GM19452 (cell line): ENCODE measurements around the gene CHAD.

Experiments used
- ATAC-seq: cut with Tn5 transposase; IDR thresholded peaks from one replicate; pipeline ENCODE4 v1.9.1; 2021; ENCODE audit not compliant: unreplicated experiment

Gene CHAD

GRCh38 chr17:50468304-50469207 is at the start of gene CHAD:
Gene CHAD (minus strand): TSS chr17:50468880. CDS start chr17:50468813, 67 bp downstream.
- ATAC-seq = no peak

DNA sequence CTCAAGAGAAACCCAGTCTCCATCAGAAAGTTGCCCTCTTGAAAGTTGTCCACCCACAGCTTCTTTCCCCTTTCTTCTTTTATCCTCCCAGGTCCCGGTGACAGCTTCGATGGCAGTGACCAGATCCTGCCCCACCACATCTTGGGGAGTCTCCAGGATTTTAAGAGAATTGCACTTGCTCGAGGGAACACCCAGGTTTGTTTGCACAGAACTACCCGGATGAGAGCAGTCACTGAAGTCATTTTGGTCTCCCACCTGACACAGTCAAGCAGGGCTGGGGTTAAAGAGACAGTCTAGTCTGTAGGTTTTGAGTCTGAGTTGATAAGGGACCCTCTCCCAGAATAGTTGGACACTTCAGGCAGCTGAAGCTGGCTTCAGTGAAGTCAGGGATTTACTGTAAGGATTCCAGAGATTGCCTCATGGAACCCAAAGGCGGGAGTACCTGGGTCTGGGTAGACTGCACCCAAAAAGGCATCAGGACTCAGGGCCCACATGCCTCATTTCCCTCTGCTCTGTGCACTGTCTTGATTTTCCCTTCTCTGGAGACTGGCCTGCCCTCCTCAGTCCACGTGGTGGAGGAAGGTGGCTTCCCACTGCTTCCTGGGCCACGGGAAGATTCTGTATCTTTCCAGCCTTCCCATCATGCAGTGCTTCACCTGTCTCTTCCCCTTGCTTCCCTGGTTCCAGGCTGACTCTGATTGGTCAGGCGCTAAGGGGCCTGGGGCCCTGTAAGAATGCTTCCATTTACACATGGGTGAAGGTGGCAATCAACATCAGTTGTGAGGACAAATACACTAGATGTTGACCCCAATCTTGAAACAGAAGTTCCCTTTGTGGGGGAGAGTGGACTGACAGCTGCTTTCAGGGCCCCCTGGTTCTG is 49.1 kb upstream of the CHAD start:
- no peak for ATAC-seq

DNA sequence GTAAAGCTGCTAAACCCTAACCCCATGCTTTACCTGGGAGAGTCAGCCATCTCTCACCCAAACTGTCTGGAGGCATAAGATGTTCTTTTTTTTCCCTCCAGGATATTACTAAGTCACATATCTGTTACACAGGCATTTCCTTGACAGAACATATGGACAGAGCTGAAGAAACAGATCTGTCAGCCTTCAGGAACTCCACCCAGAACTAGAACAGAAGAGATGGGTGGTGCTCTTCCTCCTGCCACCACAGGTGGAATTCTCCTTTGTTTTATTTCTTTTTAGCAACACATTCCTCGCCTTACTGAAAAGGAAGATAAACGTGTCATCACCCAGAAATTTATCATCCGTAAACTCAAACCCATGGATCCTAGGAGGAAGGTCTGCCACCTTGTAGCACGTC is 48.3 kb upstream of the CHAD start:
- ATAC-seq = no peak

- no peak for ATAC-seq
Observed at GRCh38 chr17:50514936-50515702, 46.4 kb upstream of the CHAD start.

GRCh38 chr17:50514388-50514787 is 45.7 kb upstream of the CHAD start:
- ATAC-seq = no peak

GRCh38 chr17:50513495-50513894 is 44.8 kb upstream of the CHAD start:
- no peak for ATAC-seq

DNA sequence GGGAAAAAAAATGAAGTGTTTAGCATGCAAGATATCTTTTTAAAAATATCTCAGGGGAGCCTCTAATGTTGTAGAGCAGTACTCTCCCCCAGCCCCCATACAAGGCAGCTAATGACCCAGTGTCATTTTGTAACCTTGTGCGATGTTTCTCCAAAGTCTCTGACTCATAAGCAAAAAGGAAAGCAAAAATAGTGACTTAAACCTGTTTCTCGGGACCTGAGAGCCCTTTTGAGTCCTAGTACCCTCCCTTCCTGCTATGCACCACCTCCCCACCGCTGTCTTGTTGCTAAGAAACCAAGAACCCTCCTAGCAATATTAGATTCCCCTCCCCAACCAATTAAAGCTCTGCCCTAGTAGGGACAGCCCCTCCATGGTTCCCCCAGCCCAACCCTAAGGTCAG is 42.4 kb upstream of the CHAD start:
- ATAC-seq = peak; percentile 87

GRCh38 chr17:50508573-50509460 is 40.1 kb upstream of the CHAD start:
- no peak for ATAC-seq

GRCh38 chr17:50507871-50508572 is 39.3 kb upstream of the CHAD start, which contains the start of gene MYCBPAP:
Gene MYCBPAP (plus strand): TSS chr17:50508439. CDS start chr17:50508675, 236 bp downstream.
- ATAC-seq = peak; percentile 38

DNA sequence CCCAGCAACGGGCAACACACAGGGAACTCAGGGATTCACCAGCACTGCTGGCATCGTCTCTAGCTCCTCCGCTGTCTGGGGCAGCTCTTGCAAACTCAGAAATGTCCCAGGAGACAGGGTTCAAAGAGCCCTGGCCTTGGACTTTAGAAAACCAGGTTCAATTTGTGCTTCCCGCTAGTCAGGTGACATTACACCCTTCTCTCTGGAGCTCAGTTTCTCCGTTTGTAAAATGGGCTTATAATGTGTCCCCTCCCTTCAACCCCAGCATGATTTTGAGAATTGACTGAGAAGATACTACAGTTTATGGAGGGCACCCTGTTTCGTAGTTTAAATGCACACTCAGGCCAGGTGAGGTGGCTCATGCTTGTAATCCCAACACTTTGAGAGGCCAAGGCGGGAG is 37.6 kb upstream of the CHAD start:
- no peak for ATAC-seq

GRCh38 chr17:50505591-50506130 is 37.0 kb upstream of the CHAD start:
- no peak for ATAC-seq

GRCh38 chr17:50502301-50502990 is 33.8 kb upstream of the CHAD start:
- ATAC-seq = no peak

- no peak for ATAC-seq
Observed at GRCh38 chr17:50501054-50501453, 32.4 kb upstream of the CHAD start.

DNA sequence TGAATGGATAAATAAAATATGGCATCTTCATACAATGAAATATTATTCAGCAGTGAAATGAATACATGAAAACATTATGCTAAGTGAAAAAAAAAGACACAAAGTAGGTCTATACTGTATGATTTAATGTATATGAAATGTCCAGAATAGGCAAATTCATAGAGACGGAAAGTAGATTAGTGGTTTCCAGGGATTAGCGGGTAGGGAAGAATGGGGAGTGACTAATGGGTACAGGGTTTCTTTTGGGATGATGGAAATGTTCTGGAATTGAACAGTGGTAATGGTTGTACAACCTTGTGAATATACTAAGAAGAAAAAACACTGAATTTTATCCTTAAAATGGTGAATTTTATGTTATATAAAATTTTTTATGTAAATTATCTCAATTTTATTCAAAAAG is 31.0 kb upstream of the CHAD start:
- no peak for ATAC-seq

GRCh38 chr17:50499270-50499669 is 30.6 kb upstream of the CHAD start:
- no peak for ATAC-seq

DNA sequence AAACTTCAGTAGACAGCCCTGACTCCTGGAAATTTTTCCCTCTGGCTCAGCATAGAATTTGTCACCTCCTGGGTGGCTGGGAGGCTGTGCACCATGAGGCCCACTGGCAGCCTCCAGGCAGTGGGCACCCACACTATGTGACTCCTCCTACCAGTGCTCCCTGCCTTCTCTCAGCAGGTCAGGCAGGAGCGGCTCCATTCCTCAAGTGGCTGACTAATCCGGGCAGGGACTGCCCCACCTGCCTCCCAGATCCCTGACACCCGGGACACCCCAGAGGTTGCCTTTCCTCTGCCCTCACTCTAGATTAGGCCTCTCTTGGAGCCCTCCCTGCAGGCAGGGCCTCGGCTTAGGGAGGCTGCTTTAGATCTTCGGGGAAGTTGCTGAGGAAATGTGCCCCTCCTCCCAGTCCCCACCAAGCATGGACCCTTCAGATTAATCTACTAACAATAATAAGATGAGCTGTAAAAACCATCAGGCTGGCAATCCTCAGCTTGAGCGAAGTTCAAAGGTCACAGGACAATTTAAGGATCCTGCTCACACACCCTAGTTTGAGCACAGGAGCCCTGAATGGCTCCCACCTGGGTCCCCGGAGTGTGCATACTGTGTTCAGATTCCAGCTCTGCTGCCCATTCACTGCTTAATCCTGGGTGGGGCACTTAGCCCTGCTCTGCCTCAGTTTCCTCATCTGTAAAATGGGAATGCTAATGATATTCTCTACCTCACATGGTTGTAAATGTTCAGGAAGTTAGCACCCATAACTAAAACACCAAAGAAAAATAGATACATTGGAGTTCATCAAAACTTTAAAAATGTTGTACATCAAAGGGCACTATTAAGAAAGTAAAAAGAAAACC is 29.6 kb upstream of the CHAD start:
- no peak for ATAC-seq

DNA sequence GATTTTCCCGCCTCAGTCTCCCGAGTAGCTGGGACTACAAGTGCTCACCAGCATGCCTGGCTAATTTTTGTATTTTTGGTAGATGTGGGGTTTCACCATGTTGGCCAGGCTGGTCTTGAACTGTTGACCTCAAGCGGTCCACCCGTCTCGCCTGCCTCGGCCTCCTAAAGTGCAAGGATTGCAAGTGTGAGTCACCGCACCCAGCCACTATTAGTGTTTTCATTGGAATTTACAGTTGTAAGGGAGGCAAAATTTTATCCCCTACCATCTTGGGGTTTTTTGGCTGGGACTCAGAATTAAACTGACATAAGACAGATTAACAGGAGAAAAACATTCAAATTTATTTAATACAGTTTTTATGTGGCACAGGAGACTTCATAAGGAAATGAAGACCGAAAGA is 27.2 kb upstream of the CHAD start:
- ATAC-seq = no peak
